HL-60/S4 treated with retinoic acid at 250 ng/mL for 4 days and 3 days (cell line): ENCODE results near the gene TPRX2.
"Not testable (repeated sequence)": the region's sequence is repeated elsewhere in the genome, so short reads cannot be mapped to it uniquely, and the experiment has no call there.

Experiments
- in situ Hi-C: fragments of 300-500 bp; cut with MboI; formaldehyde crosslinking; loops from 2 replicates; pipeline ENCODE4 v1.7.0; 2022; ENCODE audit warnings: low sequenced_read_pairs

TPRX2 gene

GRCh38 chr19:47860602-47861297 is 1.7 kb downstream of the TPRX2 start:
- in situ Hi-C loops, result no loop called here

GRCh38 chr19:47861630-47862029 is 2.6 kb downstream of the TPRX2 start:
- in situ Hi-C loops, result no loop called here

DNA sequence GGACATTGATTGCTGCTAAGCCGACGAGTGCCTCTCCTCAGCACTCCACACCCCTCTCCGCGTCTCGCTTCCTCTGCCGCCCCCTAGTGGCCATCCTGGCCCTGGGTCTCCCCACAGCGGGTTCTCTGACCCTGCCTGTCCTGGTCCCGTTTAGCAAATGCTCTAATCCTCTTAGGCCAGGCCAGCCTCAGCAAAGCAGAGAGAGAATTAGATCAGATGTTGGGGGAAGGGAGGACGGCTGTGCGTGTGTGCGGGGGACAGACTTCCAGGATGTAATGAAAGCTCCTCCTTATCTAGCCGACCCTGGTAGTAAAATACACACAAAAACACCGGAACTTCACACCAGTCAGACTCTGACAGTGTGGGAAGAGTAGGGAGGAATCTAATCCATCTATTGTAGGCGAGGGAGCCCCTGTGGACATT is 4.5 kb downstream of the TPRX2 start:
- in situ Hi-C loops, result no loop called here

GRCh38 chr19:47865166-47865565 is 6.1 kb downstream of the TPRX2 start:
- in situ Hi-C loops, result no loop called here

GRCh38 chr19:47878906-47879305 is 19.9 kb downstream of the TPRX2 start:
- in situ Hi-C loops, result no loop called here

DNA sequence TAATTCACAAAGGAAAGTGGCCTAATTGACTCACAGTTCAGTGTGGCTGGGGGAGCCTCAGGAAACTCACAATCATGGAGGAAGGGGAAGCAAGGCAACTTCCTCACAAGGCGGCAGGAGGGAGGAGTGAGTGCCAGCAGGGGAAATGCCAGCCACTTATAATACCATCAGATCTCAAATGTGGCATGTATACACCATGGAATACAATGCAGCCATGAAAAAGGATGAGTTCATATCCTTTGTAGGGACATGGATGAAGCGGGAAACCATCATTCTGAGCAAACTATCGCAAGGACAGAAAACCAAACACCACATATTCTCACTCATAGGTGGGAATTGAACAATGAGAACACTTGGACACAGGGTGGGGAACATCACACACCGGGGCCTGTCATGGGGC is 20.4 kb downstream of the TPRX2 start:
- in situ Hi-C loops, result not testable (repeated sequence)

DNA sequence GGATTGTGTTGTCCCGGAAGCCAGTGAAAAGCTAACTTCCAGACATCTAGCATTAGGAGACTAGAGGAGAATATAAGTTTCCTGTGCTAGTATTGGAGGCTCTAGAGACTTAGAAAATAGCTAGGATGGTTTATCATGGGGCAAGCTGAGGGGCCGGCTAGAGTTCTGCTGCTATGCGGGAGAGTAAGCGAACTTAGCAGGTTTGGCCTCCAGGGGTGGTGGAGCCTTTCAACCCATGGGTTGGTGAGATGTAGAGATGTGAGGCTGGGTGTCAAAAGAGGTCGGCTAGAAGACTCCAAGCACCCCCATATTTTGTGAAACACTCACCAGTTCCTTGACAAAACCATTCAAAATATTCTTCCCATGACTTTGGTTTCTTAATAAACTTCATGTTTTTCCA is 22.7 kb downstream of the TPRX2 start:
- in situ Hi-C loops, result no loop called here

DNA sequence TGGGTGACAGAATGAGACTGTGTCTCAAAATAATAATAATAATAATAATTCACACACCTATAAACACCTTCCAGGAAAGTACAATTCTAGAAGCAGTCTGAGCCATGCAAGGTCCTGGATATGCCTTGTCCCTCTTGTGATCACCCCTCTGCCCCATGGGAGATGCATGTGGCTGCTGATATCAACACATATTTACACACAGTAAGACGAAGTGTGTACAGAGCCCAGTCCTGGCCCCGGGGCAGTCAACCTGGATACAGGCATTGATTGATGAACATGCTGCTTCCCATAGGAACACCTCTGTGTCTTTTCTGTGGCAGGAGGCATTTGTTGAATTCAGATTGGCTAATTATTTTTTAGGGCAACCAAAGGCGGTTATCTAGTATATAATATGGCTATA is 23.9 kb downstream of the TPRX2 start:
- in situ Hi-C loops, result no loop called here

DNA sequence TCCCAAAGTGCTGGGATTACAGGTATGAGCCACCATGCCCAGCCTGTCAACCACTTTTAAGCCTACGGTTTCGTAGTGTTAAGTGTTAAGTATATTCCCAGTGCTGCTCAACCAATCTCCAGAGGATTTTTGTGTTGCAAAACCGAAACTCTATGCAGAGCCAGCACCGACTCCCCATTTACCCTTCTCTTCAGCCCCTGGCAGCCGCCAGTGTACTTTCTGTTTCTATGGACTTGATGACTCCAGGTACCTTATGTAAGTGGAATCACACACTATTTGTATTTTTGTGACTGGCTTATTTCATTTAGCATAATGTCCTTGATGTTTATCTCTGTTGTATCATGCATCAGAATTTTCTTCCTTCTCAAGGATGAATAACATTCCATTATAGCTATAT is 26.0 kb downstream of the TPRX2 start:
- in situ Hi-C loops, result no loop called here

GRCh38 chr19:47886010-47886559 is 27.1 kb downstream of the TPRX2 start, which contains the start of gene SULT2A1:
Gene SULT2A1 (minus strand): TSS chr19:47886315. CDS start chr19:47886257, 58 bp downstream.
- in situ Hi-C loops, result no loop called here

GRCh38 chr19:47890865-47891621 is 32.0 kb downstream of the TPRX2 start:
- in situ Hi-C loops, result no loop called here

GRCh38 chr19:47891622-47891922 is 32.5 kb downstream of the TPRX2 start:
- in situ Hi-C loops, result no loop called here

- in situ Hi-C loops, result no loop called here
Measured at GRCh38 chr19:47891923-47892666, 33.1 kb downstream of the TPRX2 start.

GRCh38 chr19:47895165-47895782 is 36.2 kb downstream of the TPRX2 start:
- in situ Hi-C loops, result no loop called here

DNA sequence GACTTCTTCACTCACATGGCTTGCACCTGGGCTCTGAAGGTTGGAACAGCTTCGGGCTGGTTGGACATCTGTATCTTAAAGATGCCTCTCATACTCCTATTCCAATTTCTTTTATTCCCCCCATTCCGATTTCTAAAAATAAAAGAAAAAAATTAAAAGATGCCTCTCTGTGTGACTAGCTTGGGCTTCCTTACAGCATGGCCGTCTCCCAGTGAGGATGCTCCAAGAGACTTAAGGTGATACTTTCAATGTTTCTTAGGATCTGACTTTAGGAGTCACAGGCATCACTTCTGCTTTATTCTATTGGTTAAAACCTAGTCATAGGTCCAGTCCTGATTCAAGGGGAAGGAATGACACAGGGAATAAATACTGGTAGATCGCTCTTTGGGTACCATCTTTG is 37.0 kb downstream of the TPRX2 start:
- in situ Hi-C loops, result no loop called here

- in situ Hi-C loops, result no loop called here
Measured at GRCh38 chr19:47896773-47897172, 37.7 kb downstream of the TPRX2 start.

DNA sequence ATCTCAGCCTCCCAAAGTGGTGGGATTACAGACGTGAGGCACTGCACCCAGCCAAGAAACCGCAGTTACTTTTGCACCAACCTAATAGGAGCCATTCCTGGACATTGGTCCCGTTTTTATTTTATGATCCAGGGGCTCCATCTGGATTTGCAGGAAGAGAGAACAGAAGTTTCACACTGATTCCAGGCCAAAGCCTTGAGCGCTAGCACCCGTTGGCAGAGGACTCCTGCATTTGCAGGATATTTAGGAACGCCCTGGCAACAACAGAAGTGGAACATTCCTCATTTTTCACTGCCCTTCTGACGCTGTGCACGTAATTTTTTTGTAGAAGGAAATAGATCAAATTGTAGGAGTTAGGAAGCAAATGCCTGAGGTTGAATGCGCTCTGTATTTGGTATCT is 38.8 kb downstream of the TPRX2 start:
- in situ Hi-C loops, result no loop called here

DNA sequence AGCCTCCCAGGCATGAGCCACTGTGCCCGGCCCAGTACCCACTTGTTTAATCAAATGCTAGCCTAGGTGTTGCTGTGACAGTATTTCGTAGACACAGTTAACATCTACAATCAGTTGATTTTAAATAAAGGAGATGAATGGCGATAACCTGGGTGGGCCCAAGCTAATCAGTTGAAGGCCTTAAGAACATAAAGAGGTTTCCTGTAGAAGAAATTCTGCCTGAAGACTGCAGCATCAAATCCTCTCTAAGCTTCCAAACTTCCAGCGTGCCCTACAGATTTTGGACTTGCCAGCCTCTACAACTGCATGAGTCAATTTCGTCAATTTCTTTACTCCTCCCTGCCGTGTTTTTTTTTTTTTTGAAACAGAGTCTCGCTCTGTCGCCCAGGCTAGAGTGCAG is 40.3 kb downstream of the TPRX2 start:
- in situ Hi-C loops, result no loop called here

GRCh38 chr19:47901370-47901769 is 42.3 kb downstream of the TPRX2 start:
- in situ Hi-C loops, result no loop called here

DNA sequence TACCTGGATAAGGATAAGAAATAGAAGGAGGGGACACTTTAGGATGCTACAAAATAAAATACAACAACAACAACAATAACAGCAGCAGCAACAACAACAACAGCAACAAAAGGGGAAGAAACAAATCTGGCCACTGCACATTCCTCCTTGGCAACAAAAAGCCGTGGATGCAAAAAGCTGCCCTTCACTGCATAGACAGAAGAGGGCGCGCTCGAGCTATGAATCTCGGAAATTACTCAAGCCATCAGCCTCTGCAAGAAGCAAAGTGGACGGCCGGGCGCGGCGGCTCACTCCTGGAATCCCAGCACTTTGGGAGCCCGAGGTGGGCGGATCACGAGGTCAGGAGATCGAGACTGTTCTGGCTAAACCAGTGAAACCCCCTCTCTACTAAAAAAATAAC is 50.3 kb downstream of the TPRX2 start:
- in situ Hi-C loops, result not testable (repeated sequence)

DNA sequence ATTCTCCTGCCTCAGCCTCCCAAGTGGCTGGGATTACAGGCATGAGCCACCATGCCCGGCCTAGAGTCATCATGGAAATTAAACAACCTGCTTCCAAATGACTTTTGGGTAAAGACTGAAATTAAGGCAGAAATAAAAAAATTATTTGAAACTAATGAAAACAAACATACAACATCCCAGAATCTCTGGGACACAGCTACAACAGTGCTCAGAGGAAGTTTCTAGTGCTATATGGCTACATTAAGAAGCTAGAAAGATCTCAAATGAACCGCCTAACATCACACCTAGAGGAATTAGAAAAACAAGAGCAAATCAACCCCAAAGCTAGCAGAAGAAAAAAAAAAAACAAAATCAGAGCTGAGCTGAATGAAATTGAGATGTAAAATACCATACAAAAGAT is 51.2 kb downstream of the TPRX2 start:
- in situ Hi-C loops, result not testable (repeated sequence)
